Ramos (cell line): ENCODE measurements around the gene PTPRN2.
"Not testable (repeated sequence)": the region's sequence is repeated elsewhere in the genome, so short reads cannot be mapped to it uniquely, and the experiment has no call there.

Experiments
- in situ Hi-C: fragments of 300-500 bp; cut with MboI; formaldehyde crosslinking; loops from one replicate; pipeline ENCODE4 v1.14.3; 2022; ENCODE audit warnings: low sequenced_read_pairs; ENCODE audit not compliant: unreplicated experiment

The PTPRN2 gene

DNA sequence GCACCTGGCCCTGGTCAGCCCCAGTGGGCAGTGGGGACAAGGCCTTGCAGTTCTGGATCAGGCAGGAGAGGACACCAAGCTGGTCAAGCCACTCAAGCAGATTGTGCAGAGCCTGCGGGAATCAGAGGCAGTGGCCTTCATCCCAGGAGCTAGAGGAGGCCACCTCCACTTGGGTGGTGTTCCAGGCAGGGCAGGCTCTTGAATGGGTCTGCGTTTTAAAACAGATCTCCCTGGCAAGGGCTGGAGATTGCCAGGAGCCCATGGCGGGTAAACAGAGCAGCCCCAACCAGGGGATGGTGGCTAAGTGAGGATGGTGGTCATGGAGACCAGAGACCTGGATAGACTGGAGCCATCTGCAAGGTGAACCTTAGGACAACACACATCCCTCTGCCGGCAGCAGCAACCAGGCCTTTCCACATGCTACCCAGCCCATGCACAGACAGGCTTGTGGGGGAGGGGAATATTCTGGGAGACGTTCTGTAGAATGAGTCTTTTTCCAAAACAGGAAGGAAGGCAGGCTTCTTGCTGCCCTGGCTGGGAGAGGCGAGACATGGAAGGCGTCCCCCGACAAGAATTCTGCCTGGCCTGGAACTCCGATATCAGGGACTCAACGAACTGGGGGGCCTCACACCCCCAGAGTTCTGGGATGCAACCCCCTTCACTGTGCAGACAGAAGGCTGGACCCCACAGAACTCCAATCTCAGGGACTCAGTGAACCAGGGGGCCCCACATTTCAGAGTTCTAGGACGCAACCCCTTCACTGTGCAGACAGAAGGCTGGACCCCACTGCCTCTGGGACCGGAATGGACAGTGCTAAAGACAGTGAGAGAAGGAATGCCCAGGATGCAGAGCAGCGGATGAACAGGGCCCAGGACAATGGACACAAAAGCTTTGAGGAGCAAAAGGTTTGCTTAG lies 264.8 kb downstream of the PTPRN2 start:
- in situ Hi-C loops: no loop called here

- in situ Hi-C loops: no loop called here
Observed at GRCh38 chr7:158321936-158322615, 265.5 kb downstream of the PTPRN2 start.

DNA sequence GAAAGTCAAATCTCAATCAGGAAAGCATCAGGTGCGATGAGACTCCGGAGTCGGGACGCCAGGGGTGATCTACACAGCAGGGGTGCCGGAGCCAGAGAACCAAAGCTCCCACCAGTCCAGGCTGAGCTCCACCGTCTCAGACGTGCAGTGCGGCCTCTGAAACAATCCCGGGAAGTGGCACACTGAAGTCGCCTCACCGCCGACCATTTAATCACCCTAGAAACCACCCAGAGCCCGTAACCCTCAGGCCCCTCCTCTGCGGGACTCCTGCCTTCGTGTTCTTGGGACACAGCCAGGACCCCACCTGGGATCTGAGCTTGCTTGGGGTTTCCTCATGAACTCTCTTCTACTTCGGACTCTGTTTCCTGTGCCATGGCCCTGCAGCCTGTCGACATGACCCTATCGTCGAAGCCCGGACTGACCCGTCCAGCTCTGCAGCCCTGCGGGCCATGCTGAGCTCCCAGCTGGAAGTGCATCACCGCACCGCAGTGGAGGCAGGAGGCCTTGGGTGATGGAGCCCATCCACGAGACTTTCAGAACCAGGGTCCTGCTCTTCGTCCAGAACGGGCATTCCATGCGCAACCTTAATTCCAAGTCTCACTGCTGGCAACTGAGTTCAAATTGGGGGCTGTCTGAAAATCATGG lies 266.4 kb downstream of the PTPRN2 start:
- in situ Hi-C loops: no loop called here

DNA sequence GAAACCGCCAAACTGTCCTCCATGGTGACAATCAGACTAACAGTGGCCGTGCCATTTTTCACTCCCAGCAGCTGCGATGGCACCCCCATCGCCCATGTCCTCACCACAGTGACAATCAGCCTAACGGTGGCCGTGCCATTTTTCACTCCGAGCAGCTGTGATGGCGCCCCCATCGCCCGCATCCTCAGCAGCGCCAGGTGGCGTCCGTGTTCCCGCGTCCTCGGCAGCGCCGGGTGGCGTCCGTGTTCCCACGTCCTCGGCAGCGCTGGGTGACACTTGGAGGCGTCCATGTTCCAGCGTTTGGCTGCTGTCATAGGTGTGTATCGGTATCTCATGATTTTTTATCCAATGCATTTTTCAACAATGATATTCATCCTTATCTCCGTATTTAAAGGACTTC lies 267.3 kb downstream of the PTPRN2 start:
- in situ Hi-C loops: no loop called here

DNA sequence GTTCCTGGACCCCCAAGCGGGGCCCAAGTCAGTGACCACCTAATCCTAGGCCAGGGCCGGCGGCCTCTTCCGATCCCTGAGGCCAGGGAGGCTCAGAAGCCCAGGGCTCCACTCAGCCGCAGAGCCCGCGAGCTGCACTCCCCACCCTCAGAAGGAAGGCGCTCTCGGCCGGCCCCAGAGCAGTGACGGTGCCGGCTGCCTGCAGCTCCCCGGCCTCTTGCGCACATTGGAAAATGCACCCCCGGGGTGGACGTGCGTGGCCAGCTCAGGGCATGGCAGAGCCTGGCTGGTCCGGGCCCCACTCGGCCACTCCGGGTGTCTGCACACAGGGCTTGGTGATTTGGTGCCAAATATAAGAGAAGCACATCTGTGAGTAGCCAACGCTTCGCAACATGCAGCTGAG lies 269.1 kb downstream of the PTPRN2 start:
- in situ Hi-C loops: no loop called here

GRCh38 chr7:158317238-158318205 lies 270.1 kb downstream of the PTPRN2 start:
- in situ Hi-C loops: no loop called here

GRCh38 chr7:158316466-158317031 lies 271.1 kb downstream of the PTPRN2 start:
- in situ Hi-C loops: no loop called here

GRCh38 chr7:158315881-158316280 lies 271.7 kb downstream of the PTPRN2 start:
- in situ Hi-C loops: no loop called here

GRCh38 chr7:158315326-158315725 lies 272.3 kb downstream of the PTPRN2 start:
- in situ Hi-C loops: no loop called here

DNA sequence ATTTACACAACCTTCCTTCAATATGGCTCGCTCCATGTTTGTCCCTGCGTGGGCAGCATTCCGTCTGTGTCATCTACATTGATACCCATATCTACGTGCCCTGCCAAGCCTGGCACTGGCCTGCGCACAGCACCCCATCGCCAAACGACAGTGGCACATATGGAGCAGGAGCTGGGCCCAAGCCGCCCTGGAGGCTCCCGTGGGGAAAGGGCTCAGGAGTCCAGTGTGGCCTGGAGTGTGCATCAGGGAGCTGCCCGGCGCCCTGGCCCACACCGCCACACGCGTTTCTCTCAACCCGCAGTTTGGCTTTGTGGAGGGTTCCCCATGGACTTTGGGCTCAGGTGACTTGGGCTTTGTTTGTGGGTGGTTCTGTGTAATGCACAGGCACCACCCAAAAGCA lies 273.2 kb downstream of the PTPRN2 start:
- in situ Hi-C loops: no loop called here

DNA sequence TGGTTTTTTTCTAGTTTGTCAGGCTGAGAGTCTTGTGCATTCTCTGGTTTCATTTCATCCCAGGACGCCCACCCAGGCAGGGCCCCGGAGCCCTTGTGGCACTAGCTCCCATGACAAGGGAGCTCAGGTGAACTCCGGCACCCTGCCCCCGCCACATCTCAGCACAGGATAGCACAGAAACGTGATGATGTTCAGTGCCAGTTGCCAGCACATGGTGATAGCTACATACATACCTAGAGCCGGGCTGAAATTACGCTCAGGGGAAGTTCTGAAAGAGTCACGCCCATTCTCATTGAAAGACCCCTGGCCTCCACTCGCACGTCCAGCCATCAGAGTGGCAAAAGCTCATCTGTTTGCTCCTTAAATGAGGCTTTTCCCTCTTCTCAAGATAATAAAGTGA lies 273.7 kb downstream of the PTPRN2 start:
- in situ Hi-C loops: no loop called here

GRCh38 chr7:158312789-158313188 lies 274.8 kb downstream of the PTPRN2 start:
- in situ Hi-C loops: no loop called here

GRCh38 chr7:158311791-158312190 lies 275.8 kb downstream of the PTPRN2 start:
- in situ Hi-C loops: no loop called here

DNA sequence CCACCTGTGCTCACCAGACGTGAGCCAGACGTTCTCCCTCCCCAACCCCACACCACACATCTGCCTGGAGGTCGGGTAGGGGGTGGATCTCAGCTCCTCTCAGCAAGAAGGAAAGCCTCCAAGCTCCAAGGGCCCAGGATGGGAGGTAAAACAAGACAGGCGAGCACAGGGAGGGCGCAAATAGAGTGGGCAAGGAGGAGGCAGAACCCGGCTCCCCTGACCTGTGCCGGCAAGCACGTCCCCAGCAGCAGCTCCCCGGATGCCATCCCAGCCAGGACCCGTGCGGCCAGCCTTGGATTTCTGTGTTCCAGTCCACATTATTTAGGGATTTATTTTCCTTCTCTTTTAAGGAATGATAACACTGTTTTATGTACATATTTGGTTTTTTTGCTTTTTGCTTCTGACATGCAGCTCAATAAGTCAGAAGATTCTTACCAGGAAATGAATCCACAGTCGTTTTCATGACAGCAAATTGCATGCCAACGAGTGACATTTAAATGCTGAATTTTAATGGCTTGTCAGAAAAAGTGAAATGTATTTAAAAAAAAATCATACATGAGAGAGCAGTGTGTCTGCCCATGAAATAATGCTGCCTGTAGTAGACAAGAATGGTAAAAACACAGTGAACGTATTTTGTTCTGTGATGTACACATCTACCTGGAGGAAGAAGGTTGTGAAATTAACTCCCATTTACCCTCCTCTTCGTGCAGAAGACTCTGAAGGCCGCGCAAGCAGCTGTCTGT lies 276.5 kb downstream of the PTPRN2 start:
- in situ Hi-C loops: no loop called here

DNA sequence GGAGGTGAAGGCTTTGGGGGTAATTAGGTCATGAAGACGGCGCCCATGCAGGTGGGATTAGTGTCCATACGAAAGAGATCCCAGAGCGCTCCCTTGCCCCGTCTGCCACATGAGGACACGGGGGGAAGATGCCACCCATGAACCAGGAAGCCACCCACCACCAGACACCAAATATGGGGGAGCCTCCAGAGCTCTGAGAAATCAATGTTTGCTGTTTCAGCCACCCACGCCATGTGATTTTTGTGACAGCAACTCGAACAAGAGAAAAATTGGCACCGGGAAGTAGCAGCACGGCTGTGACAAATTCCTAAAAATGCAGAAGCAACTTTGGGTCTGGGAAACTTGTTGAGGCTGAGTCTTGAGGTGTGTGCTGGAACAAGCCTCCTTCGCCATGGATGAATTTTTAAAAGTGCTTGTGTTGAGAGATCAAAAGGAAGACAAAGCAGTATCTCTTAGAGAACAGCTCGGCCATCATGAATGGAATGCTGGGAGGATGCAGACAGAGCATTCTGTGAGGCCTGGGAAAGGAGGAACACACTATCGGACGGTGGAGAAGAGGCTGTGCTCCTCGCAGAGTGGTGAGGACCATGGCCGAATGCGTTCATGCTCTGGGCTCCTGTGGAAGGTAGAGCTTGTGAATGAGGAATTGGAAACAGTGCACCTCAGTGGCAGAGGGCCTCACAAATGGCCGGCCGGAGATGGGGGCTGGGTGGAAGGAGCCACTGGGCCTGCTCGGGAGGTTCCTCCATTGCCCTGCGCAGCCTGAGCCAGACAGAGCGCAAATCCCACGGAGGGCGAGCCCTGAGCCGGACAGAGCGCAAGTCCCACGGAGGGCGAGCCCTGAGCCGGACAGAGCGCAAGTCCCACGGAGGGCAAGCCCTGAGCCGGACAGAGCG lies 277.5 kb downstream of the PTPRN2 start:
- in situ Hi-C loops: no loop called here

GRCh38 chr7:158308001-158308400 lies 279.6 kb downstream of the PTPRN2 start:
- in situ Hi-C loops: no loop called here

DNA sequence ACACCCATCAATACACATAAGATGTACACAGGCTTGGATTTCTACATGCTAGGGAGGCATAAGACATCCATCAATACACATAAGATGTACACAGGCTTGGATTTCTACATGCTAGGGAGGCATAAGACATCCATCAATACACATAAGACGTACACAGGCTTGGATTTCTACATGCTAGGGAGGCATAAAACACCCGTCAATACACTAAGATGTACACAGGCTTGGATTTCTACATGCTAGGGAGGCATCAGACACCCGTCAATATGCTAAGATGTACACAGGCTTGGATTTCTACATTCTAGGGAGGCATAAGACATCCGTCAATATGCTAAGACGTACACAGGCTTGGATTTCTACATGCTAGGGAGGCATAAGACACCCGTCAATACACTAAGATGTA lies 283.6 kb downstream of the PTPRN2 start:
- in situ Hi-C loops: not testable (repeated sequence)

- in situ Hi-C loops: no loop called here
Observed at GRCh38 chr7:158303121-158303520, 284.5 kb downstream of the PTPRN2 start.
